Right lobe of liver (tissue), 6 donors: ENCODE data around the gene RPS6KB1. TPM values are rescaled to one million over a fixed set of nuclear protein-coding genes. Genes with fewer than 3 reads are reported as not detected.

Source experiments
- ATAC-seq, 4 donors: fragments of 200-7000 bp; cut with Tn5 transposase; one replicate each; pipeline ENCODE4 v1.9.1; 2020; ENCODE audit warnings: mild to moderate bottlenecking in 4 of 4, moderate library complexity in 4 of 4
- DNase-seq, 3 donors: peaks; one replicate each; pipeline ENCODE4 v3.0.0-alpha.2; 2020
- H3K27ac ChIP-seq, 3 donors: fragments of 200-600 bp; one replicate each; pipeline ENCODE4 v1.8.0; 2022
- H3K27me3 ChIP-seq, 2 donors: fragments of 200-600 bp; one replicate each; pipeline ENCODE4 v1.8.0; 2022
- H3K36me3 ChIP-seq, 4 donors: fragments of 200-600 bp; sonication (generic) in 1 of 4; one replicate each; pipeline versions ENCODE4 v1.5.1 to v1.8.0; 2017 to 2022; ENCODE audit warnings: control low read depth in 1 of 4
- H3K4me1 ChIP-seq, 4 donors: fragments of 200-600 bp; sonication (generic) in 1 of 4; one replicate each; pipeline versions ENCODE4 v1.5.1 to v1.8.0; 2017 to 2022; ENCODE audit warnings: control low read depth in 1 of 4
- H3K4me3 ChIP-seq, 3 donors: fragments of 200-600 bp; one replicate each; pipeline ENCODE4 v1.8.0; 2022
- H3K9me3 ChIP-seq, 4 donors: fragments of 200-600 bp; sonication (generic) in 1 of 4; one replicate each; pipeline versions ENCODE4 v1.5.1 to v1.8.0; 2017 to 2022; ENCODE audit warnings: control low read depth in 1 of 4
- POLR2A ChIP-seq: fragments of 450-650 bp; IDR thresholded peaks from one replicate; pipeline ENCODE4 v1.6.1; 2017; ENCODE audit warnings: antibody characterized with exemption, mild to moderate bottlenecking
- WGBS: methylation state at CpG from one replicate; pipeline ENCODE4 v1.1.6; 2018; ENCODE audit warnings: low coverage, low lambda C conversion rate; ENCODE audit not compliant: insufficient coverage; ENCODE audit errors: missing lambda C conversion rate; 5-methylcytosine and 5-hydroxymethylcytosine counted together
- intact Hi-C, 2 donors: fragments of 100-400 bp; cut with DNase I; formaldehyde crosslinking; loops; one replicate each; pipeline versions ENCODE4 v1.11.2 to v1.14.1; 2022
- total RNA-seq, 6 experiments: library from RNA; depleted of rRNA in 2 of 6; stranded (reverse); fragments of >200 nt in 2 of 6; fragmentation: NEBNext Ultra II Directional in 3 of 6; extraction: Animal tissue kit (Norgen Biotek cat#: 25700) in 3 of 6; gene quantifications; one replicate each; pipeline versions ENCODE4 v1.1.0 to v1.2.4, GENCODE V29; 2016 to 2023
- TF ChIP-seq, protein P1 (sequence below), 4 donors: fragments of 200-600 bp in 3 of 4; fragments of 450-650 bp in 1 of 4; IDR thresholded peaks; one replicate each; pipeline versions ENCODE4 v1.5.1 to v1.8.0; 2016 to 2022; ENCODE audit warnings: antibody characterized with exemption in 4 of 4, mild to moderate bottlenecking in 2 of 4
- donor health status: DM: no; HTN: yes; CAD: no.
- donor health status: DM: no; HTN: no; CAD: no.
- donor health status: DM: no; HTN: no; CAD: no.
- donor health status: DM: no; HTN: yes; CAD: no.
- donor health status: DM: no; HTN: yes; CAD: no.

RPS6KB1 gene
- total RNA-seq, 6 experiments from 2014 or later: 11.3 to 20.3 (median 14.8) TPM

DNA sequence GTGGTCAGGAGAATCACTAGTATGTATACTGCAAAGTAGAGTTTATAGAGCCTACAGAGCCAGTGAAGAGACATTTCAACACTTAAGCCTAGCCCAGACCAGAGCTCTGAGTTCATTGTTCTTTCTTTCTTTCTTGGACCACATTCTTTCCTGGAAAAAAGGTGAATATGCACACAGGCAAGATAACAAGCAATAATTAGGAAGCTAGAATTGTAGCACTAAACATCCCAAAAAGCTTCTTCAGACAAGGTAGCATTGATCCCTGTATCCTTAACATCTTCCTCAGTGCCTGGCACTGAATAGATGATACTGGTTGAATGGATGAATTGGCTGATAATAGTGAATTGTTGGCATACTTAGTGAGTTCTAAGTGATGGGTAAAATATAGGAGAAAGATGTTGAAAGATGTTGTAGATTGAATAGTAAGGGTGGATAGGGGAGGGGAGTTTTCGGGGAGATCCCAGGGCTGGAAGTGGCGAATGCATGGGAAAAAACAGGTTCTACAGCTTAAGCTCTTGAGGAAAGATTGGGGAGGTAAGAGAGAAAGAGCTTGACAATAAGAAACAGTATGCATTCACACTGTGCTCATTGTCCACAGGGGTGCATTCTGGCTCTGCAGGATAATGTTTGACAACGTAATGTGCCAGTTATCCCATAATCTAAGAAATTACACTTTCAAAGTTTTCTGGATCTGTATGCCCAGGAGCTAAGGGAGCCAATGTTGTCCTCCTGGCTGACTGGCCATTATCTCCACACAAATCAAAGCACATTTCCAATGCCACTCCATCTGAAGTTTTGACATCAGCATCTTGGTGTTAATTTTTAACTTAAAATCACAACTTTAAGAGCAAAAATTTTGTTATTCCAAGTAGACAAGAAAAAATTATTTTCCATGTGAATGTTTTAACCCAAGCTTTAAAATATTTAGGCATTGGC lies 35.8 kb upstream of the RPS6KB1 start:
- H3K36me3 ChIP-seq: peaks cover 0 to 6% (median 0%) of the 10 kb centered on the region in 4 donors
- ATAC-seq: no peak

DNA sequence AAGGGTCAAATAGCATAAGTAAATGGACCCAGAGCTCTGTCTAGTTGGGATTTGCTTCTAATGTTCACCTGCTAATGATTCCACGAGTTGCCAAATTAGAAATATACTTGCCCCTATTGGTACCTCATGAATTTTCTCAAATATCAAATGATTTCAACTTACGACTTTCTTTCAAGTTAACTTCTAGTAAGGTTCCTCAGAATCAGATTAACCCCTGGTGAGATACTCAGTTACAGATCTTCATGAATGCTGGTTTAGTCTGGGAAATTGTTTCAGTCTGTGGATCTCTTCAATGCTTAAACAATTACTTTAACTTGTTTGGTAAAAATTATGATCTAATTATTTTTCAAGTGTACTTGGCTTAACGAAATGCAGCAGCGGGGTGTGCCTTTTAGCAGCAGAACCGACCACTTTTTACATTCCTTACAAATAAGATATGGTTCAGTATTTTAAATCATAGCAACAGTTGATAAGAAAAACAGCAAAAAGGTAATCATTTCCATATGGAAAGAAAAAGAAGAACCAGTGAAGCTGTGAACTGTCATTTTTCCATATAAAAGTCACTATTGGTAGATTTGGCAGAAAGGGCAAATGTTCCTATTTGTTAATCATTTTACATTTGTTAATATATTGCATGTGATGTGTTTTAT lies 34.6 kb upstream of the RPS6KB1 start:
- ATAC-seq: no peak
- DNase-seq: no peak
- no peaks in the 10 kb centered on the region for H3K27me3 ChIP-seq
- no peak for TF ChIP-seq POLR2A
- TF ChIP-seq, protein P1, sequence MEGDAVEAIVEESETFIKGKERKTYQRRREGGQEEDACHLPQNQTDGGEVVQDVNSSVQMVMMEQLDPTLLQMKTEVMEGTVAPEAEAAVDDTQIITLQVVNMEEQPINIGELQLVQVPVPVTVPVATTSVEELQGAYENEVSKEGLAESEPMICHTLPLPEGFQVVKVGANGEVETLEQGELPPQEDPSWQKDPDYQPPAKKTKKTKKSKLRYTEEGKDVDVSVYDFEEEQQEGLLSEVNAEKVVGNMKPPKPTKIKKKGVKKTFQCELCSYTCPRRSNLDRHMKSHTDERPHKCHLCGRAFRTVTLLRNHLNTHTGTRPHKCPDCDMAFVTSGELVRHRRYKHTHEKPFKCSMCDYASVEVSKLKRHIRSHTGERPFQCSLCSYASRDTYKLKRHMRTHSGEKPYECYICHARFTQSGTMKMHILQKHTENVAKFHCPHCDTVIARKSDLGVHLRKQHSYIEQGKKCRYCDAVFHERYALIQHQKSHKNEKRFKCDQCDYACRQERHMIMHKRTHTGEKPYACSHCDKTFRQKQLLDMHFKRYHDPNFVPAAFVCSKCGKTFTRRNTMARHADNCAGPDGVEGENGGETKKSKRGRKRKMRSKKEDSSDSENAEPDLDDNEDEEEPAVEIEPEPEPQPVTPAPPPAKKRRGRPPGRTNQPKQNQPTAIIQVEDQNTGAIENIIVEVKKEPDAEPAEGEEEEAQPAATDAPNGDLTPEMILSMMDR (IDR thresholded peaks at IDR 0.05): no peak
- intact Hi-C loops: no loop called here
- no peak overlapping the region for H3K27ac ChIP-seq
- peaks cover 0 to 12% (median 0%) of the 10 kb centered on the region in 4 donors for H3K36me3 ChIP-seq
- no peak overlapping the region for H3K4me3 ChIP-seq
- 94% methylated on average over 5 of the region's 5 CpGs for WGBS
- H3K9me3 ChIP-seq: no peaks in the 10 kb centered on the region
- peaks cover 0 to 7% (median 0%) of the 10 kb centered on the region in 4 donors for H3K4me1 ChIP-seq

More for the DNA sequence above, 35.8 kb upstream of the RPS6KB1 start:
- no peaks in the 10 kb centered on the region for H3K27me3 ChIP-seq
- H3K27ac ChIP-seq: no peak overlapping the region
- WGBS: 97% methylated on average over 3 of the region's 3 CpGs
- intact Hi-C loops: no loop called here
- TF ChIP-seq, protein P1 (IDR thresholded peaks at IDR 0.05): no peak
- no peak for TF ChIP-seq POLR2A
- H3K4me1 ChIP-seq: peaks cover 0 to 7% (median 0%) of the 10 kb centered on the region in 4 donors
- no peaks in the 10 kb centered on the region for H3K9me3 ChIP-seq
- DNase-seq: no peak
- H3K4me3 ChIP-seq: no peak overlapping the region

DNA sequence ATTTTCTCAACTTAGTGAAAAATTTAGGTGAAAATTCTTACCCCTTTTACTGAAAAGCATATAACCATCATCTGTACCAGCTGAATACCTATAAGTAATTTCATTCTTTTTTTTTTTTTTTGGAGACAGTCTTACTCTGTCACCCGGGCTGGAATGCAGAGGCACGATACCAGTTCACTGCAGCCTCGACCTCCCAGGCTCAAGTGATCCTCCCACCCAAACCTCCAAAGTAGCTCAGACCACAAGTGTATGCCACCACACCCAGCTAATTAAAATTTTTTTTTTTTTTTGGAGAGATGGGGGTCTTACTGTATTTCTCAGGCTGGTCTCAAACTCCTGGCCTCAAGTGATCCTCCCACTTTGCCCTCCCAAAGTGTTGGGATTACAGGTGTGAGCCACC lies 34.0 kb upstream of the RPS6KB1 start:
- no peak for ATAC-seq
- Histone ChIP-seq H3K4me3 (no peak overlapping the region), H3K27me3 (no peaks in the 10 kb centered on the region), H3K9me3 (no peaks in the 10 kb centered on the region), H3K4me1 (peaks cover 0 to 7% (median 0%) of the 10 kb centered on the region in 4 donors), H3K27ac (no peak overlapping the region), H3K36me3 (peaks cover 0 to 12% (median 0%) of the 10 kb centered on the region in 4 donors)
- 33% methylated on average over 1 of the region's 3 CpGs for WGBS
- TF ChIP-seq, protein P1 (IDR thresholded peaks at IDR 0.05): no peak
- no peak for TF ChIP-seq POLR2A
- no peak for DNase-seq
- intact Hi-C loops: no loop called here

DNA sequence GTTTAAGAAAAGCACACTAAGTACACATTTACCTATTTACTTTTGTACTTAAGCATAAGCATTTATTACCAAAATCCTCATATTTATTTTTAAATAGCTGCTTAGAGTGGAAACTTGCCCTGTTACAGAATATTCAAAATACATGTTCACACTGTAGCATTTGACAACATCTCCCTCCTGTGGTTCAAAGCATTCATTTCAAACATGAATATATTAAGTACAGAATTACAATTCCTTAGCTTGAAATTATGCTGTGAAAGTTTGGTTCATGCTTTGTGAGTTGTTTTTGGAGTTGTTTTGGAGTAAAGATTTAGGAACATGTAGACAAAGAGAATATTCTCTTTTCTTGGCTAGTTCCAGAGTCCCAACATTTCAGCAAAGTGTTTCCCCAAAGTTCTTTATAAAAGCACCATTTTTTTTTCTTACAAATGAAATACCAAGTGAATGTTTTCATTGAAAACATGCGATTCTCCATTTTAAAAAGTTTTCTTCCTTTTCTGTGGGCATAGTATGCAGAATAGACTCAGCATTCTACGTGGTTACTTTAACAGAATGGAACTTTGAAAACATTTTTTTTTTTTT lies 33.4 kb upstream of the RPS6KB1 start:
- DNase-seq (no peak), ATAC-seq (peak; percentile 63 to 82 (median 74))
- peaks cover 0 to 7% (median 0%) of the 10 kb centered on the region in 4 donors for H3K4me1 ChIP-seq
- H3K36me3 ChIP-seq: peaks cover 0 to 12% (median 0%) of the 10 kb centered on the region in 4 donors
- H3K4me3 ChIP-seq: no peak overlapping the region
- TF ChIP-seq, protein P1 (IDR thresholded peaks at IDR 0.05): peak; percentile 56 to 76 (median 60)
- TF ChIP-seq POLR2A: no peak
- intact Hi-C loops: no loop called here
- H3K27me3 ChIP-seq: no peaks in the 10 kb centered on the region
- H3K27ac ChIP-seq: no peak overlapping the region
- no peaks in the 10 kb centered on the region for H3K9me3 ChIP-seq
- 62% methylated on average over 2 of the region's 2 CpGs for WGBS
